Keratinocyte (primary cell): Measurements from ENCODE around the gene PSD. TPM values are rescaled to one million over a fixed set of nuclear protein-coding genes. Genes with fewer than 3 reads are reported as not detected.

Experiments used
- DNase-seq: peaks from one replicate; pipeline ENCODE4 v3.0.0-alpha.2; 2011; ENCODE audit warnings: low read depth, missing footprints, low spot score
- FAIRE-seq: peaks from 2 replicates; lab custom pipeline; 2011; peaks lifted over from hg19 to GRCh38; lab: Jason Lieb, UNC
- H2AFZ ChIP-seq: 2 replicates; pipeline ENCODE4 v1.6.0; 2012; ENCODE audit warnings: low read length, control low read depth, inconsistent platforms; ENCODE audit not compliant: control insufficient read depth
- H3K27ac ChIP-seq: 2 replicates; pipeline ENCODE4 v1.5.1; 2011; ENCODE audit warnings: low read length; ENCODE audit not compliant: control insufficient read depth, insufficient read depth
- H3K27me3 ChIP-seq: 3 replicates; pipeline ENCODE4 v1.6.0; 2011; ENCODE audit warnings: low read length; ENCODE audit not compliant: control insufficient read depth, insufficient read depth; ENCODE audit errors: extremely low read depth
- H3K36me3 ChIP-seq, 2 experiments: 2 replicates in 1 of 2; 3 replicates in 1 of 2; pipeline ENCODE4 v1.5.1; 2011; ENCODE audit warnings: low read length in 2 of 2, mild to moderate bottlenecking in 1 of 2; ENCODE audit not compliant: control insufficient read depth in 2 of 2, insufficient read depth in 2 of 2; ENCODE audit errors: extremely low read depth in 1 of 2
- H3K4me1 ChIP-seq: 3 replicates; pipeline ENCODE4 v1.5.1; 2011; ENCODE audit warnings: low read length; ENCODE audit not compliant: control insufficient read depth, insufficient read depth; ENCODE audit errors: extremely low read depth
- H3K4me2 ChIP-seq: 3 replicates; pipeline ENCODE4 v1.6.0; 2011; ENCODE audit warnings: low read depth, low read length; ENCODE audit not compliant: control insufficient read depth, insufficient read depth; ENCODE audit errors: extremely low read depth
- H3K4me3 ChIP-seq, 3 experiments: fragments of 200-600 bp in 1 of 3; sonication (generic) in 1 of 3; 2 replicates in 2 of 3; 3 replicates in 1 of 3; pipeline ENCODE4 v1.5.1; 2011 to 2016; ENCODE audit warnings: low read length in 3 of 3, mild to moderate bottlenecking in 3 of 3, control low read depth in 2 of 3, inconsistent platforms in 1 of 3, low read depth in 1 of 3, mixed read lengths in 1 of 3, mixed run types in 1 of 3, moderate library complexity in 1 of 3; ENCODE audit not compliant: control insufficient read depth in 2 of 3, insufficient read depth in 2 of 3; ENCODE audit errors: extremely low read depth in 1 of 3
- H3K79me2 ChIP-seq: 2 replicates; pipeline ENCODE4 v1.6.0; 2012; ENCODE audit warnings: low read length; ENCODE audit not compliant: control insufficient read depth, insufficient read depth
- H3K9ac ChIP-seq: 3 replicates; pipeline ENCODE4 v1.6.0; 2011; ENCODE audit warnings: low read length; ENCODE audit not compliant: control insufficient read depth, insufficient read depth; ENCODE audit errors: extremely low read depth
- H3K9me1 ChIP-seq: 3 replicates; pipeline ENCODE4 v1.6.0; 2011; ENCODE audit warnings: low read length; ENCODE audit not compliant: control insufficient read depth, insufficient read depth; ENCODE audit errors: extremely low read depth
- H3K9me3 ChIP-seq: 2 replicates; pipeline ENCODE4 v1.5.1; 2012; ENCODE audit warnings: low read depth, low read length; ENCODE audit not compliant: control insufficient read depth
- H4K20me1 ChIP-seq: 3 replicates; pipeline ENCODE4 v1.6.0; 2011; ENCODE audit warnings: low read length; ENCODE audit not compliant: control insufficient read depth, insufficient read depth; ENCODE audit errors: extremely low read depth
- CTCF ChIP-seq, 3 experiments: IDR thresholded peaks in 1 of 3; conservative IDR thresholded peaks in 1 of 3; optimal IDR thresholded peaks in 1 of 3; 2 replicates in 2 of 3; 3 replicates in 1 of 3; pipeline versions ENCODE3 to v1.5.1; 2011; ENCODE audit warnings: low read length in 3 of 3, mild to moderate bottlenecking in 3 of 3, moderate library complexity in 2 of 3, control low read depth in 1 of 3, inconsistent platforms in 1 of 3; ENCODE audit not compliant: insufficient read depth in 2 of 3; ENCODE audit errors: extremely low read depth in 1 of 3
- EZH2 ChIP-seq: IDR thresholded peaks from one replicate; pipeline ENCODE4 v1.6.1; 2012; ENCODE audit warnings: inconsistent platforms, mild to moderate bottlenecking, low read length, moderate library complexity
- dilution Hi-C: fragments of 300-500 bp; cut with MboI; formaldehyde crosslinking; loops from one replicate; pipeline ENCODE4 v1.7.0; 2020; ENCODE audit warnings: low sequenced_read_pairs; ENCODE audit not compliant: extremely low pct_ligation_motif_present
- polyA plus RNA-seq, 5 experiments: library from polyadenylated mRNA; depleted of rRNA in 3 of 5; stranded (reverse) in 3 of 5; stranded (forward) in 1 of 5; unstranded in 1 of 5; fragments of >200 nt; gene quantifications; 1 replicate in 1 of 5; 2 replicates in 3 of 5; 3 replicates in 1 of 5; pipeline versions ENCODE4 v1.2.1 to v1.2.3, GENCODE V29; 2011 to 2012; ENCODE audit warnings: missing spikeins in 2 of 5, low read depth in 1 of 5, low replicate concordance in 1 of 5

Gene PSD
- polyA plus RNA-seq, 1 donor (not counting 4 experiments of a cell fraction or from before 2014, with no cell fraction given): 0.10 TPM

DNA sequence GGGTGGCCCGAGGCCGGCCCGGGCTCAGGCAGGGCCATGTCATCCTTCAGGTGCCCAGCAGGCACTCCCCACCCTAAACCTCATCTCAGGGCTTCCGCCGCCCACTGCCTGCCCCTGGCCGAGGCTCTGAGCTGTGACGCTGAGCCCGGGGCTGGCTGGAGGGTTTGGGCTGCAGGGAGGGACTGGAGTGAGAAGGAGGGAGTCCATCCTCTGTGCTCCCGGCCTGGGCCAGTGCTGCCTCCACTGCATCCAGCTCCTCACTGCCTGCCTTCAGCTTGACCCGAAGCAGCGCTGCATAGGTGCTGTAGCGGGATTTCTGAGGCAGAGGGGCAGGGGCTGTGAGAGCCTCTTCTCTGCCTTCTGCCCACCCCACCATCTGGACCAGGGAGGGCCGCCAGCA, 15.5 kb downstream of the PSD start:
- H3K27ac ChIP-seq: no peak overlapping the region
- FAIRE-seq: no peak
- H3K4me2 ChIP-seq: no peak overlapping the region
- TF ChIP-seq CTCF (optimal IDR thresholded peaks at IDR 0.05 in 1 of 3, IDR thresholded peaks at IDR 0.05 in 1 of 3, conservative IDR thresholded peaks at IDR 0.05 in 1 of 3; ENCODE audit: extremely low read depth in 1 of 3, insufficient read depth in 2 of 3, low read length in 3 of 3): no peak
- no peaks in the 10 kb centered on the region for H3K9me3 ChIP-seq
- H3K27me3 ChIP-seq: peaks cover 9% of the 10 kb centered on the region
- H3K36me3 ChIP-seq: peaks cover 11 to 18% of the 10 kb centered on the region in 2 experiments
- no peaks in the 10 kb centered on the region for H3K79me2 ChIP-seq
- H3K9me1 ChIP-seq: no peaks in the 10 kb centered on the region
- dilution Hi-C loops: no loop called here
- peaks cover 27% of the 10 kb centered on the region for H3K4me1 ChIP-seq
- peaks cover 3% of the 10 kb centered on the region for H4K20me1 ChIP-seq
- no peak overlapping the region for H3K9ac ChIP-seq
- no peak overlapping the region for H2AFZ ChIP-seq
- no peak overlapping the region for H3K4me3 ChIP-seq
- DNase-seq: no peak

DNA sequence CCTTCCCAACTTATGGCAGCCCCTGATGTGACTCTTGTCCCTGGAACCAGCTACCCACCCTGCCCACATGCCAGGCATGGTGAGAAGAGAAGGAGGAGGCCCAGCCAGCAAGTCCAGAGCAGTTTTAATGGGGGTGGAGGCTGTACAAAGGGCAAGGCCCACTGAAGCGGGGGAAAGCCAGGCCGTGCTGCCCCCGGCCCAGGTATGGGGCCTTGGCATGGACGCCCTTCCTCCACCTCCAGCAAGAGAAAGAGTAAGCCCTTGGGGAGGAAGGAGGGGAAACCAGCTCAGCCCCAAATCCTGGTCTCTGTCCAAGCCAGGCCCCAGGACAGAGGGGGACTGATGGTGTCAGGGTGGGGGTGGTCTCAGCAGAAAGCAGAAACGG, 16.1 kb downstream of the PSD start:
- no peaks in the 10 kb centered on the region for H3K9me3 ChIP-seq
- H3K4me2 ChIP-seq: no peak overlapping the region
- no peak overlapping the region for H3K4me3 ChIP-seq
- dilution Hi-C loops: no loop called here
- TF ChIP-seq CTCF (optimal IDR thresholded peaks at IDR 0.05 in 1 of 3, IDR thresholded peaks at IDR 0.05 in 1 of 3, conservative IDR thresholded peaks at IDR 0.05 in 1 of 3; ENCODE audit: extremely low read depth in 1 of 3, insufficient read depth in 2 of 3, low read length in 3 of 3) (no peak), EZH2 (no peak)
- no peaks in the 10 kb centered on the region for H3K9me1 ChIP-seq
- FAIRE-seq (no peak), DNase-seq (no peak)
- H3K27me3 ChIP-seq: peaks cover 2% of the 10 kb centered on the region
- no peak overlapping the region for H2AFZ ChIP-seq
- H3K9ac ChIP-seq: no peak overlapping the region
- peaks cover 3% of the 10 kb centered on the region for H4K20me1 ChIP-seq
- H3K4me1 ChIP-seq: peaks cover 23% of the 10 kb centered on the region
- H3K79me2 ChIP-seq: no peaks in the 10 kb centered on the region
- H3K27ac ChIP-seq: no peak overlapping the region
- peaks cover 18 to 21% of the 10 kb centered on the region in 2 experiments for H3K36me3 ChIP-seq
